ENCODE measurements around the gene CTDNEP1. TPM values are rescaled to one million over a fixed set of nuclear protein-coding genes. Genes with fewer than 3 reads are reported as not detected.

The CTDNEP1 gene
- total and polyA plus RNA-seq, 11 donors: 54.0 to 126 (median 107) TPM

DNA sequence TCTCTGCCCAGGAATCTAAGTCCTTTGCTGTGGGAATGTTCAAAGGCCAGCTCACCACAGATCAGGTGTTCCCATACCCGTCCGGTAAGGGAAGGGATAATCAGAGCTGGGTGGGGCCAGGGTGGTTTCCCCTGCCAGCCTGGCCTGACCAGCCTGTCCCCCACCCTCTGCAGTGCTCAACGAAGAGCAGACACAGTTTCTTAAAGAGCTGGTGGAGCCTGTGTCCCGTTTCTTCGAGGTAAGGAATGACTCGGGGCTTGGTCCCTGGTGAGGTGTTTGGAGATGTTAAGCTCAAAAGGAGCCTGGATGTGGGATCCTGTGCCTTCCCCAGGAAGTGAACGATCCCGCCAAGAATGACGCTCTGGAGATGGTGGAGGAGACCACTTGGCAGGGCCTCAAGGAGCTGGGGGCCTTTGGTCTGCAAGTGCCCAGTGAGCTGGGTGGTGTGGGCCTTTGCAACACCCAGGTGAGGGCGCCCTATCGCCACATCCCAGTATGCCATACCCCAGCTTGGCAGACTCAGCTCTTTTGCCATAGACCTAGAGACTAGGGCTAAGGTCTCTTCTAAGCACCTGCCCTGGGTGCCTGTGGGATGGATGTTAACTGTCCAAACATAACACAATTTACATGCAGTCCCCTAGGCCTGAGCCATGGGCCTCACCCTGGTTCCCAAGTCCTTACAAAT is 30.8 kb downstream of the CTDNEP1 start:
- peak overlapping the region; percentile 95 to 100 (median 98) for H3K27ac ChIP-seq
- no peaks in the 10 kb centered on the region for H3K27me3 ChIP-seq
- ATAC-seq (peak; percentile 3 to 25 (median 8)), DNase-seq (peak; percentile 60 to 67 (median 64))
- peak overlapping the region; percentile 69 to 100 (median 96) for H3K4me3 ChIP-seq
- H3K36me3 ChIP-seq: peaks cover 0 to 51% (median 49%) of the 10 kb centered on the region in 9 donors
- peaks cover 6 to 89% (median 46%) of the 10 kb centered on the region in 12 donors for H3K4me1 ChIP-seq
- no peaks in the 10 kb centered on the region for H3K9me3 ChIP-seq
- TF ChIP-seq, protein P1, sequence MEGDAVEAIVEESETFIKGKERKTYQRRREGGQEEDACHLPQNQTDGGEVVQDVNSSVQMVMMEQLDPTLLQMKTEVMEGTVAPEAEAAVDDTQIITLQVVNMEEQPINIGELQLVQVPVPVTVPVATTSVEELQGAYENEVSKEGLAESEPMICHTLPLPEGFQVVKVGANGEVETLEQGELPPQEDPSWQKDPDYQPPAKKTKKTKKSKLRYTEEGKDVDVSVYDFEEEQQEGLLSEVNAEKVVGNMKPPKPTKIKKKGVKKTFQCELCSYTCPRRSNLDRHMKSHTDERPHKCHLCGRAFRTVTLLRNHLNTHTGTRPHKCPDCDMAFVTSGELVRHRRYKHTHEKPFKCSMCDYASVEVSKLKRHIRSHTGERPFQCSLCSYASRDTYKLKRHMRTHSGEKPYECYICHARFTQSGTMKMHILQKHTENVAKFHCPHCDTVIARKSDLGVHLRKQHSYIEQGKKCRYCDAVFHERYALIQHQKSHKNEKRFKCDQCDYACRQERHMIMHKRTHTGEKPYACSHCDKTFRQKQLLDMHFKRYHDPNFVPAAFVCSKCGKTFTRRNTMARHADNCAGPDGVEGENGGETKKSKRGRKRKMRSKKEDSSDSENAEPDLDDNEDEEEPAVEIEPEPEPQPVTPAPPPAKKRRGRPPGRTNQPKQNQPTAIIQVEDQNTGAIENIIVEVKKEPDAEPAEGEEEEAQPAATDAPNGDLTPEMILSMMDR (IDR thresholded peaks at IDR 0.05): peak in 8 of 12 donors; percentile 12 to 47 (median 36)
- no peak for TF ChIP-seq POLR2A (IDR thresholded peaks at IDR 0.05)
- intact Hi-C loops (cut with DNase I): loop anchor here in 1 of 10 donors (2.0 kb wide), 1 partner anchor 16 kb away; no protein-coding TSS in a partner anchor
- 20 to 30% (median 28%) methylated on average over 10 to 11 of the region's 11 CpGs for WGBS, 4 donors

GRCh38 chr17:7219812-7220592 is 31.5 kb downstream of the CTDNEP1 start, which contains the start of the genes ACADVL and DLG4:
TSS of gene ACADVL (plus strand) at chr17:7219938. CDS start at chr17:7219985, 47 bp downstream.
TSS of gene DLG4 (minus strand) at chr17:7219836.
- intact Hi-C loops (cut with DNase I): loop anchor here in 2 of 10 donors (2.0 to 5.0 kb wide), 2 partner anchors 17 to 87 kb away; partner anchors contain the start of gene EIF5A (in 1 of the 2)
- peak within 1 kb of the TSS; percentile 95 to 100 (median 98) for H3K27ac ChIP-seq
- peaks cover 6 to 92% (median 52%) of the 10 kb centered on the region in 12 donors for H3K4me1 ChIP-seq
- no peaks in the 10 kb centered on the region for H3K27me3 ChIP-seq
- peak; percentile 94 to 97 (median 94) for DNase-seq
- TF ChIP-seq, protein P1 (IDR thresholded peaks at IDR 0.05): no peak
- peak in 1 of 2 donors; percentile 93 for TF ChIP-seq POLR2A (IDR thresholded peaks at IDR 0.05)
- peak; percentile 73 to 87 (median 83) for ATAC-seq
- no peaks in the 10 kb centered on the region for H3K9me3 ChIP-seq
- 0% methylated on average over 34 to 63 of the region's 63 CpGs for WGBS, 4 donors
- H3K36me3 ChIP-seq: peaks cover 0 to 44% (median 41%) of the 10 kb centered on the region in 9 donors
- peak within 1 kb of the TSS; percentile 69 to 100 (median 96) for H3K4me3 ChIP-seq

- Histone ChIP-seq H3K27ac (peak overlapping the region; percentile 95 to 100 (median 98)), H3K4me3 (peak overlapping the region; percentile 69 to 100 (median 96)), H3K4me1 (peaks cover 6 to 91% (median 57%) of the 10 kb centered on the region in 12 donors), H3K9me3 (no peaks in the 10 kb centered on the region), H3K36me3 (peaks cover 0 to 37% (median 34%) of the 10 kb centered on the region in 9 donors), H3K27me3 (no peaks in the 10 kb centered on the region)
- ATAC-seq (no peak), DNase-seq (no peak)
- TF ChIP-seq, protein P1 (IDR thresholded peaks at IDR 0.05): no peak
- no peak for TF ChIP-seq POLR2A (IDR thresholded peaks at IDR 0.05)
- intact Hi-C loops (cut with DNase I): loop anchor here in 1 of 10 donors (5.0 kb wide), 1 partner anchor 88 kb away; the partner anchor contains the start of gene EIF5A
- 19 to 22% (median 20%) methylated on average over 12 of the region's 12 CpGs for whole genome bisulfite sequencing, 4 donors
Measured at GRCh38 chr17:7219229-7219811, 32.2 kb downstream of the CTDNEP1 start.
